NT2/D1 (cell line): Measurements from ENCODE around the gene NFIL3.

Experiments
- YY1 ChIP-seq: IDR thresholded peaks from 2 replicates; pipeline ENCODE4 v1.6.1; 2011; ENCODE audit not compliant: insufficient read length, insufficient read depth
- ZNF274 ChIP-seq: IDR thresholded peaks from 2 replicates; pipeline ENCODE4 v1.6.1; 2011; ENCODE audit warnings: mild to moderate bottlenecking, low read depth, low read length

- TF ChIP-seq YY1 (no peak), ZNF274 (no peak)
Measured at GRCh38 chr9:91398926-91399325, 24.7 kb downstream of the NFIL3 start.
